ENCODE measurements around the gene SMAP2.

DNA sequence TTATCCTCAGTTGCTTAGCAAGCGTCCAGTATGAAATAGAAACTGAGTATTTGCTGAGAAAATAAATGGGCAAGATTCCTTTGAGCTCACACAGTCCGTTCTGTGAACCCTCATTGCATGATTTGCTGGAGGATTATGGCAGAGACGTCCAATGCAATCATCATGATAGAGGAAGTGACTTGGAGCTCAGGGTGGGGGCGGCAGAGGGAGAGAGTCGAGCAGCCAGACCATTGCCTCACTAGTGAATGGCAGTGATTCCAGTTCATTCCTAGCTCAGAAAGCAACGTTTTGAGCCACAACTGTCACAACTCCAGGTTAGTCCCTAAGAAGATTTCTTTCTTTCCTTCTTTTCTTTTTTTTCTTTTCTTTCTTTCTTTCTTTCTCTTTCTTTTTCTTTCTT, 28.9 kb upstream of the SMAP2 start:
- TF ChIP-seq, protein P1, sequence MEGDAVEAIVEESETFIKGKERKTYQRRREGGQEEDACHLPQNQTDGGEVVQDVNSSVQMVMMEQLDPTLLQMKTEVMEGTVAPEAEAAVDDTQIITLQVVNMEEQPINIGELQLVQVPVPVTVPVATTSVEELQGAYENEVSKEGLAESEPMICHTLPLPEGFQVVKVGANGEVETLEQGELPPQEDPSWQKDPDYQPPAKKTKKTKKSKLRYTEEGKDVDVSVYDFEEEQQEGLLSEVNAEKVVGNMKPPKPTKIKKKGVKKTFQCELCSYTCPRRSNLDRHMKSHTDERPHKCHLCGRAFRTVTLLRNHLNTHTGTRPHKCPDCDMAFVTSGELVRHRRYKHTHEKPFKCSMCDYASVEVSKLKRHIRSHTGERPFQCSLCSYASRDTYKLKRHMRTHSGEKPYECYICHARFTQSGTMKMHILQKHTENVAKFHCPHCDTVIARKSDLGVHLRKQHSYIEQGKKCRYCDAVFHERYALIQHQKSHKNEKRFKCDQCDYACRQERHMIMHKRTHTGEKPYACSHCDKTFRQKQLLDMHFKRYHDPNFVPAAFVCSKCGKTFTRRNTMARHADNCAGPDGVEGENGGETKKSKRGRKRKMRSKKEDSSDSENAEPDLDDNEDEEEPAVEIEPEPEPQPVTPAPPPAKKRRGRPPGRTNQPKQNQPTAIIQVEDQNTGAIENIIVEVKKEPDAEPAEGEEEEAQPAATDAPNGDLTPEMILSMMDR (IDR thresholded peaks at IDR 0.05): no peak
- TF ChIP-seq POLR2A (IDR thresholded peaks at IDR 0.05): peak; percentile 69

Measured in right lobe of liver (tissue), 4 donors.